Skeletal muscle satellite cell (primary cell): ENCODE measurements around the gene SLC22A15.

ENCODE experiments used
- H3K27me3 ChIP-seq: 2 replicates; pipeline ENCODE4 v1.7.0; 2013; ENCODE audit warnings: low read length; ENCODE audit not compliant: control insufficient read depth, insufficient read depth
- H3K36me3 ChIP-seq: 2 replicates; pipeline ENCODE4 v1.7.0; 2013; ENCODE audit warnings: mild to moderate bottlenecking, control low read depth, low read length; ENCODE audit not compliant: insufficient read depth
- H3K4me1 ChIP-seq: 2 replicates; pipeline ENCODE4 v1.7.0; 2013; ENCODE audit warnings: low read length; ENCODE audit not compliant: control insufficient read depth, insufficient read depth
- H3K4me2 ChIP-seq: 2 replicates; pipeline ENCODE4 v1.7.0; 2013; ENCODE audit warnings: mild to moderate bottlenecking, low read length
- H3K4me3 ChIP-seq: 2 replicates; pipeline ENCODE4 v1.7.0; 2013; ENCODE audit warnings: low read length
- H3K9ac ChIP-seq: 2 replicates; pipeline ENCODE4 v1.7.0; 2013; ENCODE audit warnings: mild to moderate bottlenecking, low read depth, low read length, moderate library complexity
- H3K9me3 ChIP-seq: replicated peaks from 2 replicates; pipeline ENCODE4 v1.7.0; 2013; ENCODE audit warnings: mild to moderate bottlenecking, control low read depth, low read length

SLC22A15 gene

GRCh38 chr1:116091083-116091482 lies 114.8 kb downstream of the SLC22A15 start:
- no peaks in the 10 kb centered on the region for H3K4me1 ChIP-seq
- H3K36me3 ChIP-seq: no peaks in the 10 kb centered on the region
- no peak overlapping the region for H3K4me2 ChIP-seq
- no peak overlapping the region for H3K9ac ChIP-seq
- no peaks in the 10 kb centered on the region for H3K9me3 ChIP-seq
- no peaks in the 10 kb centered on the region for H3K27me3 ChIP-seq
- H3K4me3 ChIP-seq: no peak overlapping the region

- Histone ChIP-seq H3K36me3 (no peaks in the 10 kb centered on the region), H3K27me3 (no peaks in the 10 kb centered on the region), H3K4me2 (no peak overlapping the region), H3K9me3 (no peaks in the 10 kb centered on the region), H3K4me1 (no peaks in the 10 kb centered on the region), H3K4me3 (no peak overlapping the region), H3K9ac (no peak overlapping the region)
Measured at GRCh38 chr1:116092752-116093489, 116.6 kb downstream of the SLC22A15 start.

- Histone ChIP-seq H3K4me2 (no peak overlapping the region), H3K27me3 (no peaks in the 10 kb centered on the region), H3K4me1 (no peaks in the 10 kb centered on the region), H3K4me3 (no peak overlapping the region), H3K36me3 (no peaks in the 10 kb centered on the region), H3K9ac (no peak overlapping the region), H3K9me3 (no peaks in the 10 kb centered on the region)
Measured at GRCh38 chr1:116095027-116095426, 118.7 kb downstream of the SLC22A15 start.

- H3K36me3 ChIP-seq: no peaks in the 10 kb centered on the region
- no peaks in the 10 kb centered on the region for H3K27me3 ChIP-seq
- no peak overlapping the region for H3K4me2 ChIP-seq
- H3K9me3 ChIP-seq: no peaks in the 10 kb centered on the region
- no peaks in the 10 kb centered on the region for H3K4me1 ChIP-seq
- no peak overlapping the region for H3K4me3 ChIP-seq
- no peak overlapping the region for H3K9ac ChIP-seq
Measured at GRCh38 chr1:116096013-116096618, 119.8 kb downstream of the SLC22A15 start.

GRCh38 chr1:116097626-116098025 lies 121.3 kb downstream of the SLC22A15 start:
- Histone ChIP-seq H3K4me3 (no peak overlapping the region), H3K4me1 (no peaks in the 10 kb centered on the region), H3K9ac (no peak overlapping the region), H3K4me2 (no peak overlapping the region), H3K9me3 (no peaks in the 10 kb centered on the region), H3K27me3 (no peaks in the 10 kb centered on the region), H3K36me3 (no peaks in the 10 kb centered on the region)

GRCh38 chr1:116099379-116099778 lies 123.1 kb downstream of the SLC22A15 start:
- no peaks in the 10 kb centered on the region for H3K9me3 ChIP-seq
- H3K27me3 ChIP-seq: no peaks in the 10 kb centered on the region
- no peak overlapping the region for H3K4me2 ChIP-seq
- H3K9ac ChIP-seq: no peak overlapping the region
- no peaks in the 10 kb centered on the region for H3K36me3 ChIP-seq
- no peak overlapping the region for H3K4me3 ChIP-seq
- no peaks in the 10 kb centered on the region for H3K4me1 ChIP-seq

GRCh38 chr1:116099919-116100318 lies 123.6 kb downstream of the SLC22A15 start:
- no peaks in the 10 kb centered on the region for H3K4me1 ChIP-seq
- H3K9me3 ChIP-seq: no peaks in the 10 kb centered on the region
- no peak overlapping the region for H3K4me2 ChIP-seq
- no peaks in the 10 kb centered on the region for H3K36me3 ChIP-seq
- H3K9ac ChIP-seq: no peak overlapping the region
- no peaks in the 10 kb centered on the region for H3K27me3 ChIP-seq
- no peak overlapping the region for H3K4me3 ChIP-seq

- Histone ChIP-seq H3K4me3 (no peak overlapping the region), H3K27me3 (no peaks in the 10 kb centered on the region), H3K4me1 (no peaks in the 10 kb centered on the region), H3K36me3 (no peaks in the 10 kb centered on the region), H3K4me2 (no peak overlapping the region), H3K9ac (no peak overlapping the region), H3K9me3 (no peaks in the 10 kb centered on the region)
Measured at GRCh38 chr1:116104667-116105066, 128.4 kb downstream of the SLC22A15 start.

- H3K9ac ChIP-seq: no peak overlapping the region
- no peaks in the 10 kb centered on the region for H3K27me3 ChIP-seq
- H3K4me1 ChIP-seq: no peaks in the 10 kb centered on the region
- no peaks in the 10 kb centered on the region for H3K9me3 ChIP-seq
- H3K4me2 ChIP-seq: no peak overlapping the region
- no peak overlapping the region for H3K4me3 ChIP-seq
- no peaks in the 10 kb centered on the region for H3K36me3 ChIP-seq
Measured at GRCh38 chr1:116105996-116106395, 129.7 kb downstream of the SLC22A15 start.

GRCh38 chr1:116106646-116107045 lies 130.3 kb downstream of the SLC22A15 start:
- Histone ChIP-seq H3K4me1 (no peaks in the 10 kb centered on the region), H3K9me3 (no peaks in the 10 kb centered on the region), H3K36me3 (no peaks in the 10 kb centered on the region), H3K9ac (no peak overlapping the region), H3K27me3 (no peaks in the 10 kb centered on the region), H3K4me3 (no peak overlapping the region), H3K4me2 (no peak overlapping the region)

- no peaks in the 10 kb centered on the region for H3K9me3 ChIP-seq
- H3K36me3 ChIP-seq: no peaks in the 10 kb centered on the region
- no peak overlapping the region for H3K9ac ChIP-seq
- no peaks in the 10 kb centered on the region for H3K27me3 ChIP-seq
- no peaks in the 10 kb centered on the region for H3K4me1 ChIP-seq
- no peak overlapping the region for H3K4me2 ChIP-seq
- H3K4me3 ChIP-seq: no peak overlapping the region
Measured at GRCh38 chr1:116107371-116107770, 131.1 kb downstream of the SLC22A15 start.
